Neuron (in vitro differentiated cells): ENCODE data around the gene MRPL48.

Experiments
- H2AFZ ChIP-seq: one replicate; pipeline ENCODE4 v1.6.1; 2013; ENCODE audit warnings: low read depth, mild to moderate bottlenecking, inconsistent platforms, low read length, moderate library complexity
- H3K27me3 ChIP-seq: one replicate; pipeline ENCODE4 v1.6.1; 2013; ENCODE audit warnings: low read length; ENCODE audit not compliant: insufficient read depth
- H3K36me3 ChIP-seq: one replicate; pipeline ENCODE4 v1.6.1; 2013; ENCODE audit warnings: low read length; ENCODE audit not compliant: insufficient read depth
- H3K4me1 ChIP-seq: one replicate; pipeline ENCODE4 v1.6.1; 2013; ENCODE audit warnings: low read length; ENCODE audit not compliant: insufficient read depth
- H3K4me3 ChIP-seq: 2 replicates; pipeline ENCODE4 v1.5.1; 2013; ENCODE audit warnings: mild to moderate bottlenecking, low read length, moderate library complexity
- H3K9me3 ChIP-seq: one replicate; pipeline ENCODE4 v1.6.1; 2013; ENCODE audit warnings: low read length

Gene MRPL48

DNA sequence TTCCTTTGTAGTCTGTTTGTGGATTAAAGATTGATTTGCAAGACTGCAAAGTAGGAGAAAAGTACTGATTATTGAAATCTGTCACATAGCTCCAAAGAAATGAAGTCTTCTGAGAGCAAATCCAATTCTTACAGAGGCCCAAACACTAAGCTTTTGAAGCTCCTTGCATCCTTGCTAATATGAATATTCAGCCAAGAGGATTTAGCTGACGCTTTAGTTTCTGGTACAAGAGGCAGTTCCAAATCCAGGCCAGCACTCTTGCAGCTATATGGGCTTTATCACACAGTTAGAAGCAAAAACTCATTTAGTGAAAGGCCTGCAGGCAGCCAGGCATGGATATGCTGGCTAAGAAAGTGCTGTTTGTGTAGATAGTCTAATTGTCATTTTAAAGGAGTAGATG is 101.9 kb downstream of the MRPL48 start:
- Histone ChIP-seq H2AFZ (no peak overlapping the region), H3K9me3 (no peaks in the 10 kb centered on the region), H3K36me3 (peaks cover 64% of the 10 kb centered on the region), H3K27me3 (no peaks in the 10 kb centered on the region), H3K4me3 (no peak overlapping the region), H3K4me1 (no peaks in the 10 kb centered on the region)

DNA sequence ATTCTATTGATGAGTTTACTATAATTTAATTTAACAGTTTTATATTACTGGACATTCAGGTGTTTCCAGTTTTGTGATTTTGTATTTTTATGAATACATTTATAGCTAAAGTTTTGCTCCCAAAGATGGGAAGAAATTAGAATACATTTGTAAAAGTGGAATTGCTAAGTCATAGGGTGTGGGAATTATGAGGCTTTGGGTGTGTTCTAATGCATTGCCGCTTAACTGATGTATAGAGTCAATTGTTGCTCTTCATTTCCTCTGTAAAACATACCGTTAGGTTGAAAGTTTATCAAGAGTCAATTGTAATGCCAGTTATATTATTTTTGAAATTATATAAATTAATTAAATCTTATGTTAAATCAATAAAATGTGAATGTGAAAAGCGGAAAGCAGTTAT is 105.4 kb downstream of the MRPL48 start:
- Histone ChIP-seq H3K9me3 (no peaks in the 10 kb centered on the region), H3K36me3 (peaks cover 64% of the 10 kb centered on the region), H2AFZ (no peak overlapping the region), H3K27me3 (no peaks in the 10 kb centered on the region), H3K4me3 (no peak overlapping the region), H3K4me1 (no peaks in the 10 kb centered on the region)

DNA sequence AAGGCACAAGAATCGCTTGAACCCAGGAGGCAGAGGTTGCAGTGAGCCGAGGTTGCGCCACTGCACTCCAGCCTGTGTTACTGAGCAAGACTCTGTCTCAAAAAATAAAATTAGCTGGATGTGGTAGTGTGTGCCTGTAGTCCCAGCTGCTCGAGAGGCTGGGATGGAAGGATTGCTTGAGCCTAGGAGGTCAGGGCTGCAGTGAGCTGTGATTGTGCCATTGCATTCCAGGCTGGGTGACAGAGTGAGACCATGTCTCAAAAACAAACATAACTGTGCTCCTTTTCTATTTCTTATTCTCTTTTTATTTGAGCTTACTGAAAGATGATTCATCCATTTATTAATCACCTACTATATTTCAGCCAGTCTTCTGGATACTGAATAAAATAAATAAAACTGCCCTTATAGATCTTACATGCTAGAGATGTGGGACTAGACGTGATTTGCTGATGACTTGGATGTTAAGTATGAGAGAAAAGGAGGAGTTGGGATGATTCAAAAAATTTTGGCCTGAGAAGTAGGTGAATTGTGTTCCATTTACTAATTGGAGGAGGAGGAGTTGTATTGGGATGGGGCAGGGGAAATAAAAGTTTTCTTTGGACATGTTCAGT is 107.2 kb downstream of the MRPL48 start:
- Histone ChIP-seq H3K9me3 (peaks cover 2% of the 10 kb centered on the region), H2AFZ (no peak overlapping the region), H3K36me3 (peaks cover 56% of the 10 kb centered on the region), H3K27me3 (no peaks in the 10 kb centered on the region), H3K4me1 (no peaks in the 10 kb centered on the region), H3K4me3 (no peak overlapping the region)

DNA sequence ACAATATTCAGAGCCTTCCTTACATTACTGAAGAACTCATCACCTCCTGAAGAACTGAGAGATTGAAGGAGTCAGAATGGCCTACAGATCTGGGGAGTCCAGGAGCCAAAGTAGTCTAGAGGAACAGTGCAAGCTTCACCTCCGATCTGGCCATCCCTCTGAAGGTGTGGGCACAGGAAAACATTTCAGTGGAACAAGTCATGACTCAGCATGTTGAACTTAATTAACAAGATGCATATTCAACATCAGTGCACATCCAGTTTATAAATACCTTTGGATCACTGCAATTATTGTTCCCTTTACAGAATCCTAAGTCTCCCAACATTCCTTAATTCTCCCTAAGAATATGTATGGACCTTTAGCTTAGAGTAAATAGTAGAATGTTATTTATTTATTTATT is 114.6 kb downstream of the MRPL48 start:
- peaks cover 2% of the 10 kb centered on the region for H3K9me3 ChIP-seq
- no peaks in the 10 kb centered on the region for H3K4me1 ChIP-seq
- no peaks in the 10 kb centered on the region for H3K27me3 ChIP-seq
- peaks cover 51% of the 10 kb centered on the region for H3K36me3 ChIP-seq
- no peak overlapping the region for H2AFZ ChIP-seq
- H3K4me3 ChIP-seq, result no peak overlapping the region

DNA sequence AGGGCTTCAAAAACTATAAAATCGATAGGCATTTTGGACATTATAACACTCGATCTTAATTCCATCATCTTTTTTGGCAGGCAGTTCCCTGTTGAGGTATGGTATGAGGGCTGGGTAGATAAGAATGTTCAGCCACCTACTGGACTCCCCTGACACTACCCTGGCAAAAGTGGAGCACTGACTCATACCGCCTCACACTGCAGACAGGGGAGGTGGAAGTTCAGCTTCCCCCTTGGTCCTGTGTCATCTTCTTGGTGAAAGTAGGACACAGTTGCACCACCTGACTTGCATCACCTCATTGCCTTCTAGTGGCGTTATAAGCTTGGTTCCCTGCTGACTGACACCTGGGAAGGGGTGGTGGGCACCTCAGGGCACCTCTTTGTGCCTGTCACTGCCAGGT is 119.5 kb downstream of the MRPL48 start:
- Histone ChIP-seq H3K27me3 (no peaks in the 10 kb centered on the region), H3K4me1 (no peaks in the 10 kb centered on the region), H3K9me3 (no peaks in the 10 kb centered on the region), H3K36me3 (peaks cover 56% of the 10 kb centered on the region), H2AFZ (no peak overlapping the region), H3K4me3 (no peak overlapping the region)

DNA sequence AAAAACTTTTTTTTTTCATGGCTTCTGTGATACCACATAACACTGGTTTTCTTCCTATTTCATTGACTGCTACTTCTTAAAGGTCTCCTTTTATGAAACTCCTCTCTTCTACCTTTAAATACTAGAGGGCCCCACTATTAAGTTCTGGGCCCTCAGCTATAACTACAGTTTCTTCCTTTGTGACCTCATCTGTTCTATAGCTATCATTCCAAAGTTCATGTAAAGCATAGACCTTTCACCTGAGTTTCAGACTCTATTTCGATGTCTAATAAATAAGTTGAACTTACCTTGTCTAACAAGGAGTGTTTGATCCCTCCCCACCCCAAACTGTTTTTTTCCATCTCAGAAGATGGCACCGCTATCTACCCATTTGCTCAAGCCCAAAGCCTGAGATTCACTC is 124.4 kb downstream of the MRPL48 start:
- Histone ChIP-seq H3K4me3 (no peak overlapping the region), H2AFZ (no peak overlapping the region), H3K4me1 (no peaks in the 10 kb centered on the region), H3K9me3 (no peaks in the 10 kb centered on the region), H3K27me3 (no peaks in the 10 kb centered on the region), H3K36me3 (peaks cover 74% of the 10 kb centered on the region)

DNA sequence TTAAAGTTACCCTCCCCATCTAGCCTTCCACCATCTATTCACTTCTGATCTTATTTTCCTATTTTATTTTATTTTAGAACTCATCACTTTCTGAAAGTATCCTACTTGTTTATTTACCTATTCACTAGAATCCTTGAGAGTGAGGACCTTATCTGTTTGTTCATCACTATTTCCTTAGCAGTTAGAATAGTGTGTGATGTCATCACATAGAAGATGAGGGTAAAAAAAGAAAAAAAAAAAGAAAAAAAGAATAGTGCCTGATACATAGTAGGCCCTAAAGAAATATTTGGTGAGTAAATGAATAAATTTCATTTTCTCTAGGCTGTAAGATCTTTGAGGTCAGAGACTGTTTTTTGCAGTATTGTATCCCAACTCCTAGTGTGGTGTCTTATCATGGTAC is 125.8 kb downstream of the MRPL48 start:
- H3K4me3 ChIP-seq, result no peak overlapping the region
- H3K4me1 ChIP-seq, result no peaks in the 10 kb centered on the region
- H3K36me3 ChIP-seq, result peaks cover 79% of the 10 kb centered on the region
- H3K9me3 ChIP-seq, result no peaks in the 10 kb centered on the region
- H3K27me3 ChIP-seq, result no peaks in the 10 kb centered on the region
- H2AFZ ChIP-seq, result no peak overlapping the region

DNA sequence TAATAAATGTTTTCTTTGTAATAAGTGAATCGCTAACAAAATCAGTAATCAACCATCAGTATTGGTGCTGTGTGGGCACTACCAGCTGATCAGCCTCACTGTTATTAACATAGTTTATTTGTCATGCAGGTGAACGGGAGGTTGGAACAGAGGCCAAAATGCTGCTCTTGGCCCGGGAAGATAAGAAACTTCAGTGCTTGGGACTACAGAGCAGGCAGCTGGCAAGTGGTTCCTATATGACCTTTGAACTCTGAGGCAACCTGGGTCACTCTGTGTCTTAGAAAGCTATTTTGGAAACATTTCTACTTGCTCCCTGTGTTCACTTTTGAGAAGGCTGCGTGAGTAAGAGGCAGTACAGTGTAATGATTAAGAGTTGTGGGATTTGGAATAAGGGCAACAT is 126.6 kb downstream of the MRPL48 start:
- Histone ChIP-seq H3K9me3 (no peaks in the 10 kb centered on the region), H3K36me3 (peaks cover 84% of the 10 kb centered on the region), H3K4me1 (no peaks in the 10 kb centered on the region), H3K4me3 (no peak overlapping the region), H3K27me3 (no peaks in the 10 kb centered on the region), H2AFZ (no peak overlapping the region)
